Kidney epithelial cell (primary cell): Measurements from ENCODE around the gene LARGE1. TPM values are rescaled to one million over a fixed set of nuclear protein-coding genes. Genes with fewer than 3 reads are reported as not detected.

Source experiments
- DNase-seq: peaks from one replicate; pipeline ENCODE4 v3.0.0-alpha.2; 2010; ENCODE audit warnings: low read depth
- H3K27me3 ChIP-seq: 2 replicates; pipeline ENCODE4 v1.6.0; 2011; ENCODE audit warnings: low read length; ENCODE audit not compliant: control insufficient read depth, insufficient read depth
- H3K36me3 ChIP-seq: 2 replicates; pipeline ENCODE4 v1.5.1; 2011; ENCODE audit warnings: low read length; ENCODE audit not compliant: control insufficient read depth, insufficient read depth
- H3K4me3 ChIP-seq: 2 replicates; pipeline ENCODE4 v1.5.1; 2011; ENCODE audit warnings: low read depth, mild to moderate bottlenecking, control low read depth, low read length
- total RNA-seq: library from RNA; depleted of rRNA; stranded (reverse); fragments of >200 nt; gene quantifications from 2 replicates; pipeline ENCODE4 v1.2.3, GENCODE V29; 2015
- TF ChIP-seq, protein P1 (sequence below): IDR thresholded peaks from 2 replicates; pipeline ENCODE4 v1.5.1; 2011; ENCODE audit warnings: mild to moderate bottlenecking, moderate library complexity, low read length, control low read depth, inconsistent platforms; ENCODE audit not compliant: insufficient read depth, poor library complexity, severe bottlenecking

Gene LARGE1
- total RNA-seq, 1 donor from 2014 or later = 17.8 TPM

DNA sequence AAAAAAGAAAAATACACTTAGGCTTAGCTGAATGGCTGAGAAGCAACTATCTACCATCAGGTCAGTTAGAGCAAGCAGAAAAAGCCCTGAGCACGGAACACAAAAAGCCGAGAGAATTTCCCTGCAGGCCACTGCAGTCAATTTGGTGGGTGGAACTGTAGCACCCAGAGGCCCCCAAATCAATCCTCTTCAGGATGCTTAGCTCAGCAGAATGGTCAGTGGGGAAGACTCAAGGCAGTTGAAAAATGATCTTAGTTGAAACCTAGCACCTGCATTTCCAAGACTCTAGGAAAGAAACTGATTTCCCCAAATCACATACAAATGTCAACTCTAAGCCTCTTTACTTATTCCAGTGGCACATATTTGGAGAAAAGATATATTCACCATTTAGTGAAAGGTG lies 534.7 kb downstream of the LARGE1 start:
- TF ChIP-seq, protein P1, sequence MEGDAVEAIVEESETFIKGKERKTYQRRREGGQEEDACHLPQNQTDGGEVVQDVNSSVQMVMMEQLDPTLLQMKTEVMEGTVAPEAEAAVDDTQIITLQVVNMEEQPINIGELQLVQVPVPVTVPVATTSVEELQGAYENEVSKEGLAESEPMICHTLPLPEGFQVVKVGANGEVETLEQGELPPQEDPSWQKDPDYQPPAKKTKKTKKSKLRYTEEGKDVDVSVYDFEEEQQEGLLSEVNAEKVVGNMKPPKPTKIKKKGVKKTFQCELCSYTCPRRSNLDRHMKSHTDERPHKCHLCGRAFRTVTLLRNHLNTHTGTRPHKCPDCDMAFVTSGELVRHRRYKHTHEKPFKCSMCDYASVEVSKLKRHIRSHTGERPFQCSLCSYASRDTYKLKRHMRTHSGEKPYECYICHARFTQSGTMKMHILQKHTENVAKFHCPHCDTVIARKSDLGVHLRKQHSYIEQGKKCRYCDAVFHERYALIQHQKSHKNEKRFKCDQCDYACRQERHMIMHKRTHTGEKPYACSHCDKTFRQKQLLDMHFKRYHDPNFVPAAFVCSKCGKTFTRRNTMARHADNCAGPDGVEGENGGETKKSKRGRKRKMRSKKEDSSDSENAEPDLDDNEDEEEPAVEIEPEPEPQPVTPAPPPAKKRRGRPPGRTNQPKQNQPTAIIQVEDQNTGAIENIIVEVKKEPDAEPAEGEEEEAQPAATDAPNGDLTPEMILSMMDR = no peak
- DNase-seq = no peak
- Histone ChIP-seq H3K36me3 (no peaks in the 10 kb centered on the region), H3K4me3 (no peak overlapping the region), H3K27me3 (no peaks in the 10 kb centered on the region)

DNA sequence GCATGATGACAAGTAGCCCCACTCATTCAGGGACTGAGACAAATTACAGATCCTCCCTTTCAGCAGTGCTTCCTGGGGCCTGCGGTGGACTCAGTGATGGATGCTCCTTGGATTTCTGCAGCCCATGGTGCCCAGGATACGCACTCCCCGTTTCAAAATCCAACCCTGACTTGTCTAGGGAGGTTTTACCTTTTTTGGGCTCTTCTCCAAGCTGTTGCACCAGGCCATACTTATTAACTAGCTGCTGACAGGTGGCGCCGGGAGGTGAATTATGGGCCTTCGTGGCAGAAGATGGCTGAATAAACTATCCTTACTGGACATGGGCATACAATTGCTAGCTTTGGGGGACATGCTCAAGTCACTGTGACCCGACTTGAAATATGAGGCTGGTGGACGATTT lies 537.8 kb downstream of the LARGE1 start:
- Histone ChIP-seq H3K4me3 (no peak overlapping the region), H3K36me3 (no peaks in the 10 kb centered on the region), H3K27me3 (no peaks in the 10 kb centered on the region)
- DNase-seq = no peak
- TF ChIP-seq, protein P1 = no peak

DNA sequence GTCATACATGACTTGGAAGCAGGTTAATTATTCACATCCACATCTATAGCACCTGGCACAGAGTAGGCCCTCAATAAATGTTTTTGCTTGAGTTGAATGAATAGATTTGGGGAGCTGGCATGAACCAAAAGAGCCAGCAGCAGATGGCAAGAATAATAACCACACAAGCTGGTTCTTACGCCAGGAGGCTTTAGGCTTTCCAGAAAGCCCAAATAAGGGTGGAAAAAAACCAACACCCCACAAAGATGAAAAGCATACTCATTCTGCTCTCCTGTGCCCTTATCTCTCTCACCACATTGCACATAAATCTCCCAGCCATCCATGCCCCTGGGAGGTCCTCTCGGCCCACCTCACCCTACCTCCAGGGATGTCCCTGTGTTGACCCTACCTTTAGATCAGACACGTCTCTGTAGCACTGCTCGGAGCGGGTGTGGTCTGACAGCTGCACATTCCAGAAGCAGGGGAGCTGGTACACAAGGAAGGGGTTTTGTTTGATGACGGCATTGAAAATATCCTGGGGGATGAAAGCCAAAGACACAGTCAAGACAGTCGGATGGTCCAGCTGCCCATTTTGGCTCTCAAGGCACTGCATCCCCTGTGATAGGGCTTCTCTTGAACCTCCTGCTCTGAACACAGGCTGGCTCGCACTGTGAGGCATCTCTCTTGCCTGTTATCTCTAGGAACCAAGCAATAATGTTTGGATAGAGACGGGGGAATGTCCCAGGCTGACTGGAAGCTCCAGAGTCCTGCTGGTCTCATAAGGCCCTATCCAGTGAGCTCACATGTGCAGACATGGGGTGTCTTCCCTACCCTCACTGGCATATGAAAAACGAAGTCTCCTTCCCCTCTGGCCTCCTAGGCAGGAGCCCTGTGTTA lies 538.5 kb downstream of the LARGE1 start:
- Histone ChIP-seq H3K27me3 (no peaks in the 10 kb centered on the region), H3K4me3 (no peak overlapping the region), H3K36me3 (no peaks in the 10 kb centered on the region)
- no peak for DNase-seq
- TF ChIP-seq, protein P1 = no peak

DNA sequence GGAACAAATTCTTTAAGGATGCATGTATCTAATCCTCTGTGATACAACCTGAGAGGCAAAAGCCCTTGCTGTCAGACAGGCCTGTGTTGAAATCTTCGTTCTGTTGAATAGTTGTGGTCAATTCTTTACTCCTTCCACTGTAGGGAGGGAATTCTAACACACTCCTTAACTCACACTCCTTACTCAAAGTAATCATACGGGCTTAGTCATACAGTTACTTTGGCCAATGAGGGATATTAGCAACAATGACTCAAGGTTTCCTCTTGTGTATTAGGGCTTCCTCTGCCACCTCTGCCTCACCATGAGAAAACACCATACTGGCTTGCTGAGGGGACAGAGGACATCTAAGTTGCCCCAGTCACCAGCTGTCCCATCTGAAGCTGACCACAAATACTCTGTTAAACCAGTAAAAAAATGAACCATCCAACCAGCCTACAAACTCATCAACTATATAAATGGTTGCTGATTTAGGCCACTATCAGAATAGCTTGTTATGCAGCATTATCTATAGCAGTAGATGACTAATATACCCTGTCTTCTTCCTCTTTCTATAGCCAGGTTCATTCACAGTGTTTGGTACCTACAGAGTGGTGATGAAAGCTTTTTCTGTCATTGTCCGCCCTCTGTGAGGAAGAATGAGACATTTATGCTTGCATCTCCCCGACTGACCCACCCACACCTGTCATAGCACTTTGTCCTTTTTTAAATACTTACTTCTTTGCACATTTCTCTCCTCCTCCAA lies 539.3 kb downstream of the LARGE1 start:
- DNase-seq = peak; percentile 42
- H3K36me3 ChIP-seq = no peaks in the 10 kb centered on the region
- no peaks in the 10 kb centered on the region for H3K27me3 ChIP-seq
- no peak overlapping the region for H3K4me3 ChIP-seq
- TF ChIP-seq, protein P1 = no peak

DNA sequence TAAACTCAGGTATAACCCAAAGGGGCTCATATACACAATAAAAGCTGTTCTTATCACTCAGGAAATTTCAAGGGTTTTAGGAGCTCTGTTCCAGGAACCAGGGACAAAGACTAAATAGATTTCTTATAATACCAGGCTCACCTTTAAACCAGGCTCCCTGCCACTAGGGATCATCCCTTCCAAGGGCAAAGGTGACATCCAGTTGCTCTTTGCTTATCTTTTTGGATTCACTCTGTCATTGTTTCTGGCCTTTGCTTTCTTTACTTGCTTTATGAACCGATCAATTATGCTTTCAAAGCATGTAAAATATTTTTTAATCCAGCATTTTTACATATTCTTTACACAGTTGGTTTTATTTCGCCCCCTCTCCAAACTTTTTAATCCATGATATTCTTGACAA lies 540.4 kb downstream of the LARGE1 start:
- H3K27me3 ChIP-seq = no peaks in the 10 kb centered on the region
- TF ChIP-seq, protein P1 = no peak
- no peak for DNase-seq
- H3K36me3 ChIP-seq = no peaks in the 10 kb centered on the region
- H3K4me3 ChIP-seq = no peak overlapping the region
